IPS-18c (cell line): ENCODE measurements around the gene CGRRF1.

Experiments used
- H3K4me3 ChIP-seq: 2 replicates; pipeline ENCODE4 v1.7.0; 2013; ENCODE audit warnings: low read depth, mild to moderate bottlenecking, low read length, moderate library complexity; ENCODE audit not compliant: insufficient read depth
- H3K9me3 ChIP-seq: one replicate; pipeline ENCODE4 v1.6.1; 2013; ENCODE audit warnings: mild to moderate bottlenecking, low read length, moderate library complexity; ENCODE audit not compliant: control insufficient read depth, insufficient read depth

Gene CGRRF1

GRCh38 chr14:54528973-54529372 is 19.3 kb downstream of the CGRRF1 start:
- Histone ChIP-seq H3K4me3 (no peak overlapping the region), H3K9me3 (no peaks in the 10 kb centered on the region)

GRCh38 chr14:54529811-54530210 is 20.1 kb downstream of the CGRRF1 start:
- H3K4me3 ChIP-seq = no peak overlapping the region
- H3K9me3 ChIP-seq = no peaks in the 10 kb centered on the region

GRCh38 chr14:54532111-54533012 is 22.7 kb downstream of the CGRRF1 start:
- H3K9me3 ChIP-seq = no peaks in the 10 kb centered on the region
- no peak overlapping the region for H3K4me3 ChIP-seq

GRCh38 chr14:54533100-54533499 is 23.4 kb downstream of the CGRRF1 start:
- Histone ChIP-seq H3K4me3 (no peak overlapping the region), H3K9me3 (no peaks in the 10 kb centered on the region)

- Histone ChIP-seq H3K4me3 (no peak overlapping the region), H3K9me3 (no peaks in the 10 kb centered on the region)
These were observed 25.4 kb downstream of the CGRRF1 start for GRCh38 chr14:54535126-54535525.

GRCh38 chr14:54535646-54536045 is 25.9 kb downstream of the CGRRF1 start:
- Histone ChIP-seq H3K4me3 (no peak overlapping the region), H3K9me3 (no peaks in the 10 kb centered on the region)

- H3K4me3 ChIP-seq = no peak overlapping the region
- H3K9me3 ChIP-seq = no peaks in the 10 kb centered on the region
These were observed 27.9 kb downstream of the CGRRF1 start for GRCh38 chr14:54537651-54538050.

- Histone ChIP-seq H3K9me3 (no peaks in the 10 kb centered on the region), H3K4me3 (no peak overlapping the region)
These were observed 28.3 kb downstream of the CGRRF1 start for GRCh38 chr14:54538055-54538454.

GRCh38 chr14:54547583-54547982 is 37.9 kb downstream of the CGRRF1 start:
- no peaks in the 10 kb centered on the region for H3K9me3 ChIP-seq

GRCh38 chr14:54548491-54548890 is 38.8 kb downstream of the CGRRF1 start:
- H3K9me3 ChIP-seq = no peaks in the 10 kb centered on the region
- no peak overlapping the region for H3K4me3 ChIP-seq

More at GRCh38 chr14:54547583-54547982, 37.9 kb downstream of the CGRRF1 start:
- H3K4me3 ChIP-seq = no peak overlapping the region

GRCh38 chr14:54549862-54550261 is 40.2 kb downstream of the CGRRF1 start:
- Histone ChIP-seq H3K4me3 (no peak overlapping the region), H3K9me3 (no peaks in the 10 kb centered on the region)

- Histone ChIP-seq H3K4me3 (no peak overlapping the region; the same call in 1 of the 2 replicates), H3K9me3 (no peaks in the 10 kb centered on the region)
These were observed 40.8 kb downstream of the CGRRF1 start for GRCh38 chr14:54550514-54550913.

GRCh38 chr14:54554401-54554800 is 44.7 kb downstream of the CGRRF1 start:
- peaks cover 2% of the 10 kb centered on the region for H3K9me3 ChIP-seq
- H3K4me3 ChIP-seq = no peak overlapping the region

- Histone ChIP-seq H3K4me3 (no peak overlapping the region), H3K9me3 (peaks cover 2% of the 10 kb centered on the region)
These were observed 45.9 kb downstream of the CGRRF1 start for GRCh38 chr14:54555651-54556050.

- Histone ChIP-seq H3K9me3 (peaks cover 2% of the 10 kb centered on the region), H3K4me3 (no peak overlapping the region)
These were observed 46.8 kb downstream of the CGRRF1 start for GRCh38 chr14:54556535-54556934.

GRCh38 chr14:54562334-54562733 is 52.6 kb downstream of the CGRRF1 start:
- Histone ChIP-seq H3K4me3 (no peak overlapping the region), H3K9me3 (peaks cover 2% of the 10 kb centered on the region)

GRCh38 chr14:54564071-54564867 is 54.6 kb downstream of the CGRRF1 start:
- no peaks in the 10 kb centered on the region for H3K9me3 ChIP-seq
- peak overlapping the region; percentile 73; the same call in 1 of the 2 replicates for H3K4me3 ChIP-seq
